HepG2 (cell line): ENCODE data around the gene MIF4GD. TPM values are rescaled to one million over a fixed set of nuclear protein-coding genes. Genes with fewer than 3 reads are reported as not detected.

Experiments used
- FOXK1 ChIP-seq: sonication (generic); formaldehyde crosslinking; IDR thresholded peaks from 2 replicates; pipeline ENCODE4 v1.4.0; 2020; ENCODE audit warnings: low read depth, missing genetic modification reagents, borderline replicate concordance
- GLI4 ChIP-seq: sonication (generic); formaldehyde crosslinking; IDR thresholded peaks from 2 replicates; pipeline ENCODE4 v1.5.1; 2020; ENCODE audit warnings: missing genetic modification reagents, mild to moderate bottlenecking, moderate library complexity, borderline replicate concordance
- HNF1B ChIP-seq: sonication (generic); formaldehyde crosslinking; IDR thresholded peaks from 2 replicates; pipeline ENCODE4 v1.5.1; 2020; ENCODE audit warnings: mild to moderate bottlenecking, moderate library complexity, missing genetic modification reagents
- KDM6A ChIP-seq: IDR thresholded peaks from 2 replicates; pipeline ENCODE4 v1.6.1; 2016; ENCODE audit warnings: low read depth
- MEIS1 ChIP-seq: sonication (generic); formaldehyde crosslinking; IDR thresholded peaks from 2 replicates; pipeline ENCODE4 v1.9.0; 2021; ENCODE audit warnings: mild to moderate bottlenecking, missing genetic modification reagents, moderate library complexity, borderline replicate concordance
- MTERF4 ChIP-seq: sonication (generic); formaldehyde crosslinking; IDR thresholded peaks from 2 replicates; pipeline ENCODE4 v1.8.0; 2023; ENCODE audit warnings: mild to moderate bottlenecking, missing genetic modification reagents
- NBN ChIP-seq: fragments of 450-650 bp; conservative IDR thresholded peaks from 2 replicates; pipeline ENCODE4 v1.6.1; 2017
- RXRA ChIP-seq: sonication (generic); formaldehyde crosslinking; IDR thresholded peaks from 2 replicates; pipeline ENCODE4 v1.5.1; 2020; ENCODE audit warnings: missing genetic modification reagents
- RXRB ChIP-seq: IDR thresholded peaks from 2 replicates; pipeline ENCODE4 v1.6.1; 2016; ENCODE audit warnings: borderline replicate concordance, missing genetic modification reagents, missing compliant biosample characterization
- TEAD3 ChIP-seq: optimal IDR thresholded peaks from 2 replicates; pipeline ENCODE3; 2016; ENCODE audit warnings: borderline replicate concordance
- TMF1 ChIP-seq: sonication (generic); formaldehyde crosslinking; IDR thresholded peaks from 2 replicates; pipeline ENCODE4 v1.8.1; 2022; ENCODE audit warnings: low read depth, missing genetic modification reagents
- ZNF142 ChIP-seq: sonication (generic); formaldehyde crosslinking; IDR thresholded peaks from 2 replicates; pipeline ENCODE4 v1.4.0; 2020; ENCODE audit warnings: missing genetic modification reagents
- ZNF24 ChIP-seq: fragments of 450-650 bp; IDR thresholded peaks from 2 replicates; pipeline ENCODE4 v1.6.1; 2017; ENCODE audit warnings: antibody characterized with exemption, mild to moderate bottlenecking
- ZNF282 ChIP-seq: fragments of 450-650 bp; IDR thresholded peaks from 2 replicates; pipeline ENCODE4 v1.6.1; 2018; ENCODE audit not compliant: partially characterized antibody
- ZNF646 ChIP-seq: sonication (generic); formaldehyde crosslinking; IDR thresholded peaks from 2 replicates; pipeline ENCODE4 v1.9.0; 2021; ENCODE audit warnings: mild to moderate bottlenecking, missing genetic modification reagents
- ZSCAN12 ChIP-seq: sonication (generic); formaldehyde crosslinking; IDR thresholded peaks from 2 replicates; pipeline ENCODE4 v1.9.0; 2021; ENCODE audit warnings: mild to moderate bottlenecking, missing genetic modification reagents
- polyA plus RNA-seq, 8 experiments: library from polyadenylated mRNA; depleted of rRNA in 3 of 8; stranded (reverse) in 7 of 8; unstranded in 1 of 8; fragments of >200 nt; fragmentation: Illumina TruSeq in 4 of 8; extraction: Trizol in 4 of 8; gene quantifications; 2 replicates each; pipeline versions ENCODE4 v1.2.1 to v1.2.3, GENCODE V29; 2011 to 2016; ENCODE audit warnings: low read depth in 4 of 8, missing spikeins in 1 of 8, mixed read lengths in 1 of 8; ENCODE audit not compliant: insufficient read depth in 1 of 8
- total RNA-seq, 5 experiments: library from RNA; depleted of rRNA; stranded (reverse); fragments of >200 nt; fragmentation: Illumina TruSeq; extraction: Trizol; gene quantifications; 2 replicates each; pipeline ENCODE4 v1.2.3, GENCODE V29; 2016; ENCODE audit warnings: low read depth in 1 of 5

MIF4GD gene
- total and polyA plus RNA-seq, 2 of the 13 experiments (the other 11 are each of a cell fraction or from before 2014, with no cell fraction given) = 14.0 to 28.0 TPM

GRCh38 chr17:75238684-75239191 lies 32.3 kb downstream of the MIF4GD start (continued):
- TF ChIP-seq ZNF646 (CRISPR knock-in tag) (0 out of 2 replicates have a peak, but pooled peaks have one; percentile 37), ZNF24 (no peak), RXRA (no peak), ZNF142 (CRISPR knock-in tag) (no peak), HNF1B (no peak), RXRB (CRISPR knock-in tag) (peak; percentile 47; the same call in 1 of the 2 replicates), GLI4 (CRISPR knock-in tag) (no peak), ZNF282 (no peak), TEAD3 (CRISPR knock-in tag) (peak; percentile 39), MEIS1 (CRISPR knock-in tag) (no peak), MTERF4 (no peak), NBN (no peak), KDM6A (CRISPR knock-in tag) (no peak), TMF1 (no peak), FOXK1 (CRISPR knock-in tag) (no peak), ZSCAN12 (CRISPR knock-in tag) (no peak)
